Measurements from ENCODE around the gene CD47. TPM values are rescaled to one million over a fixed set of nuclear protein-coding genes. Genes with fewer than 3 reads are reported as not detected.

Gene CD47
- total RNA-seq, 1 donor from 2014 or later: 44.8 TPM

GRCh38 chr3:108006077-108006771 is 84.6 kb downstream of the CD47 start:
- Mint-ChIP-seq H3K4me1 (ENCODE audit: unreplicated experiment) (no peaks in the 10 kb centered on the region), H3K4me3 (ENCODE audit: unreplicated experiment) (no peak overlapping the region), H3K27ac (ENCODE audit: unreplicated experiment) (no peak overlapping the region), H3K9me3 (ENCODE audit: unreplicated experiment) (no peaks in the 10 kb centered on the region), H3K27me3 (ENCODE audit: unreplicated experiment) (peaks cover 7% of the 10 kb centered on the region), H3K36me3 (ENCODE audit: unreplicated experiment) (no peaks in the 10 kb centered on the region)
- DNase-seq (ENCODE audit: extremely low spot score, unreplicated experiment): no peak
- TF ChIP-seq CTCF (IDR thresholded peaks at IDR 0.05): no peak

- Mint-ChIP-seq H3K27me3 (ENCODE audit: unreplicated experiment) (peaks cover 7% of the 10 kb centered on the region), H3K4me1 (ENCODE audit: unreplicated experiment) (no peaks in the 10 kb centered on the region), H3K36me3 (ENCODE audit: unreplicated experiment) (no peaks in the 10 kb centered on the region), H3K27ac (ENCODE audit: unreplicated experiment) (no peak overlapping the region), H3K4me3 (ENCODE audit: unreplicated experiment) (no peak overlapping the region), H3K9me3 (ENCODE audit: unreplicated experiment) (no peaks in the 10 kb centered on the region)
- no peak for TF ChIP-seq CTCF (IDR thresholded peaks at IDR 0.05)
- no peak for DNase-seq (ENCODE audit: extremely low spot score, unreplicated experiment)
Measured at GRCh38 chr3:108004647-108005046, 86.2 kb downstream of the CD47 start.

- no peaks in the 10 kb centered on the region for H3K36me3 Mint-ChIP-seq (ENCODE audit: unreplicated experiment)
- no peak for DNase-seq (ENCODE audit: extremely low spot score, unreplicated experiment)
- no peak overlapping the region for H3K4me3 Mint-ChIP-seq (ENCODE audit: unreplicated experiment)
- peaks cover 7% of the 10 kb centered on the region for H3K27me3 Mint-ChIP-seq (ENCODE audit: unreplicated experiment)
- peaks cover 14% of the 10 kb centered on the region for H3K4me1 Mint-ChIP-seq (ENCODE audit: unreplicated experiment)
- H3K27ac Mint-ChIP-seq (ENCODE audit: unreplicated experiment): no peak overlapping the region
- TF ChIP-seq CTCF (IDR thresholded peaks at IDR 0.05): no peak
- H3K9me3 Mint-ChIP-seq (ENCODE audit: unreplicated experiment): no peaks in the 10 kb centered on the region
Measured at GRCh38 chr3:108001457-108001856, 89.4 kb downstream of the CD47 start.

- Mint-ChIP-seq H3K27me3 (ENCODE audit: unreplicated experiment) (peaks cover 7% of the 10 kb centered on the region), H3K36me3 (ENCODE audit: unreplicated experiment) (no peaks in the 10 kb centered on the region), H3K4me1 (ENCODE audit: unreplicated experiment) (peaks cover 14% of the 10 kb centered on the region), H3K4me3 (ENCODE audit: unreplicated experiment) (no peak overlapping the region), H3K9me3 (ENCODE audit: unreplicated experiment) (no peaks in the 10 kb centered on the region), H3K27ac (ENCODE audit: unreplicated experiment) (no peak overlapping the region)
- DNase-seq (ENCODE audit: extremely low spot score, unreplicated experiment): no peak
- no peak for TF ChIP-seq CTCF (IDR thresholded peaks at IDR 0.05)
Measured at GRCh38 chr3:107999215-107999775, 91.5 kb downstream of the CD47 start.

- no peak for DNase-seq (ENCODE audit: extremely low spot score, unreplicated experiment)
- Mint-ChIP-seq H3K9me3 (ENCODE audit: unreplicated experiment) (no peaks in the 10 kb centered on the region), H3K27ac (ENCODE audit: unreplicated experiment) (no peak overlapping the region), H3K36me3 (ENCODE audit: unreplicated experiment) (no peaks in the 10 kb centered on the region), H3K4me3 (ENCODE audit: unreplicated experiment) (no peak overlapping the region), H3K4me1 (ENCODE audit: unreplicated experiment) (peaks cover 23% of the 10 kb centered on the region), H3K27me3 (ENCODE audit: unreplicated experiment) (peaks cover 4% of the 10 kb centered on the region)
- no peak for TF ChIP-seq CTCF (IDR thresholded peaks at IDR 0.05)
Measured at GRCh38 chr3:107997671-107998070, 93.2 kb downstream of the CD47 start.

Measured in osteocyte (in vitro differentiated cells).